Muscle layer of duodenum (tissue), 2 donors: ENCODE data around the gene C19orf44.
"Not testable (repeated sequence)": the region's sequence is repeated elsewhere in the genome, so short reads cannot be mapped to it uniquely, and the experiment has no call there.

Experiments
- H3K27ac ChIP-seq: one replicate; pipeline ENCODE4 v1.7.0; 2013; ENCODE audit warnings: mild to moderate bottlenecking, low read length
- H3K27me3 ChIP-seq: one replicate; pipeline ENCODE4 v1.7.0; 2013; ENCODE audit warnings: low read depth, mild to moderate bottlenecking, control low read depth, low read length
- H3K36me3 ChIP-seq, 2 donors: one replicate each; pipeline ENCODE4 v1.7.0; 2013; ENCODE audit warnings: low read length in 2 of 2, control low read depth in 1 of 2, mild to moderate bottlenecking in 1 of 2; ENCODE audit not compliant: insufficient read depth in 2 of 2, control insufficient read depth in 1 of 2
- H3K4me1 ChIP-seq, 2 donors: one replicate each; pipeline ENCODE4 v1.7.0; 2013; ENCODE audit warnings: low read length in 2 of 2, mild to moderate bottlenecking in 2 of 2, control low read depth in 1 of 2, moderate library complexity in 1 of 2; ENCODE audit not compliant: insufficient read depth in 2 of 2, control insufficient read depth in 1 of 2
- H3K4me3 ChIP-seq, 2 donors: one replicate each; pipeline ENCODE4 v1.7.0; 2013; ENCODE audit warnings: low read length in 2 of 2, low read depth in 1 of 2, mild to moderate bottlenecking in 1 of 2
- H3K9me3 ChIP-seq, 2 donors: one replicate each; pipeline ENCODE4 v1.7.0; 2013; ENCODE audit warnings: low read length in 2 of 2, control low read depth in 1 of 2, mild to moderate bottlenecking in 1 of 2; ENCODE audit not compliant: control insufficient read depth in 1 of 2
- donor health status: healthy.

The C19orf44 gene

DNA sequence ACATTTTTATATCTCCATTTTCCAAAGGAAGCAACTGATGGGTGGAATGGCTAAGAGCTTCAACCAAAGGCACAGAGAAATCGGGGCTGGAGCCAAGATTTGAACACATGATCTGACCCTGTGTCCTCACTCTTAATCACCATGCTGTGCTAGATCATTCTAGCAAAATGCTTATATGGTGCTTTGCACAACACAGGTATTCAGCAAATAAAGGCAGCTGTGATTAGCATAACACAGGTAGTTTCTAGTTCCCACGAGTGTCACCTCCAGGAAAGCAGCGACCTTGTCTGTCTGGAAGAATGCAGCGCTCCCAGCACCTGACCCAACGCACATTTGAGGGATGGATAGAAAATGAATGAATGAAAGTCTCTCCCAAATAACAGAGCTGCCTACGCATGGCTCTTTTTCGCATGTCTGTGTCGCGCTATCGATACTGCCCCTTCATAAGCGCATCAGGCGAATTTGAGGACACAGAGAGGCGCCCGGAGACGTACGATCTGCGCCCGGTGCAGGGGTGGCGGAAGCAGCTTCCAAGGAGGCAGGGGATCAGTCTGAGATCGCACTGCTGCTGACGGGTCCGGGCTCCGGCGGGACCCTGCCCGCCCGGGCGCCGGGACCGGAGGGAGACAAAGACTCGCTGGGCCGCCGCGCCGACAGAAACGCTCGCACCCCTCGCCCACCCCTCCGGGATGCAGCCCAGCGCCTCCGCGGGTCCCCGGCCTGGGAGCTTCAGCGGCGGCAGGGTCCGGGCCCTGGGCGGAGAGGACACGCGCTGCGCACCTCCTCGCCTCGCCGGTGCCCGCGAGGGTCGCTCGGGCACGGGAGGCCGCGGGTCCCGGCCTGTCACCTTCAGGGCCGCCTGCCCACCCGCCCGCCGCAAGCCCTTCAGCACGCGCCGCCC, 25.0 kb upstream of the C19orf44 start:
- no peaks in the 10 kb centered on the region for H3K36me3 ChIP-seq
- H3K4me1 ChIP-seq = peaks cover 6 to 24% of the 10 kb centered on the region in 2 donors
- H3K27ac ChIP-seq = peak overlapping the region; percentile 31
- no peaks in the 10 kb centered on the region for H3K9me3 ChIP-seq
- H3K4me3 ChIP-seq = peak overlapping the region; percentile 88 to 92
- H3K27me3 ChIP-seq = no peaks in the 10 kb centered on the region

DNA sequence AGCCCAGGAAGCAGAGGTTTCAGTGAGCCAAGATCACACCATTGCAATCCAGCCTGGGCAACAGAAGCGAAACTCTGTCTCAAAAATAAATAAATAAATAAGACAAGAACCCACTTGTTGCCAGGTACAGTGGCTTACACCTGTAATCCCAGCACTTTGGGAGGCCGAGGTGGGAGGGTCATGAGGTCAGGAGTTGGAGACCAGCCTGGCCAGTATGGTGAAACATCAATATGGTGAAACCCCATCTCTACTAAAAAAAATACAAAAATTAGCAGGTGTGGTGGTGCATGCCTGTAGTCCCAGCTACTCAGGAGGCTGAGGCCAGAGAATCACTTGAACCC, 23.7 kb upstream of the C19orf44 start:
- H3K9me3 ChIP-seq, H3K27me3 ChIP-seq, H3K36me3 ChIP-seq, H3K27ac ChIP-seq: not testable (repeated sequence)
- peaks cover 6 to 24% of the 10 kb centered on the region in 2 donors for H3K4me1 ChIP-seq
- H3K4me3 ChIP-seq = peak overlapping the region in 1 of 2 donors; percentile 92

GRCh38 chr19:16472992-16473391, 23.2 kb upstream of the C19orf44 start:
- Histone ChIP-seq H3K4me3 (no peak overlapping the region), H3K4me1 (peaks cover 6 to 20% of the 10 kb centered on the region in 2 donors), H3K27ac (no peak overlapping the region), H3K36me3 (no peaks in the 10 kb centered on the region), H3K27me3 (no peaks in the 10 kb centered on the region), H3K9me3 (no peaks in the 10 kb centered on the region)

DNA sequence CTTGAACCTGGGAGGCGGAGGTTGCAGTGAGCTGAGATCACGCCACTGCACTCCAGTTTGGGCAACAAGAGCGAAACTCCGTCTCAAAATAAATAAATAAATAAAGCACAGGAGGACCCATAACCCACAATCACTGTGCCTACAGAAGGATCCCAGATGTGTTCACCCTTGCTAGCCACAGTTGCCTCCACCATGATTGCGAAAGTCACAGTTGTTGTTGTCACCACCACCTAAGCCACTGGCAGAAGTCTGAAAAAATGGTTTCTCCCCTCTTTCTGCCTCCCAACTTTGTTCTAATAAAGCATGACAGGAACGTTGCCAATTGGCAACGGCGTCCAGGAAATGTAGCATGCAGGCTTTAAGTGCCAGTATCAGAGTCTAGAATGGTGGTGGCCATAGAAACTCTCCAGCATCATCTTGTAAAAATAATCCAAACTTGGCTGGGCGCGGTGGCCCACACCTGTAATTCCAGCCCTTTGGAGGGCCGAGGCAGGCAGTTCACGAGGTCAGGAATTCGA, 22.3 kb upstream of the C19orf44 start:
- no peak overlapping the region for H3K4me3 ChIP-seq
- no peaks in the 10 kb centered on the region for H3K36me3 ChIP-seq
- H3K27me3 ChIP-seq = no peaks in the 10 kb centered on the region
- no peaks in the 10 kb centered on the region for H3K9me3 ChIP-seq
- peaks cover 6 to 20% of the 10 kb centered on the region in 2 donors for H3K4me1 ChIP-seq
- H3K27ac ChIP-seq = no peak overlapping the region

DNA sequence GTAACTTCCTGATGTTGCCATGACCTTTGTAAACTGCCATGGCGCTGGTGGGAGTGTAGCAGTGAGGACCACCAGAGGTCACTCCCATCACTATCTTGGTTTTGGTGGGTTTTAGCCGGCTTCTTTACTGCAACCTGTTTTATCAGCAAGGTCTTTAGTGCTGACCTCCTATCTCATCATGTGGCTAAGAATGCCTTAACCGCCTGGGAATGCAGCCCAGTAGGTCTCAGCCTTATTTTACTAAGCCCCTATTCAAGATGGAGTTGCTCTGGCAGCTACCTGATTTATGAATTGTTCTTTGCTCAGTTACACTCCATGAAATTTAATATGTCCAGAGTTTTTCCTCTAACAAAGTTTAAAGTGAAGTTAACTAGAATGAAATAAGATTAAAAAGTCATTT, 19.8 kb upstream of the C19orf44 start:
- H3K9me3 ChIP-seq = no peaks in the 10 kb centered on the region
- no peaks in the 10 kb centered on the region for H3K4me1 ChIP-seq
- H3K27ac ChIP-seq = no peak overlapping the region
- no peaks in the 10 kb centered on the region for H3K36me3 ChIP-seq
- H3K27me3 ChIP-seq = no peaks in the 10 kb centered on the region
- no peak overlapping the region for H3K4me3 ChIP-seq

DNA sequence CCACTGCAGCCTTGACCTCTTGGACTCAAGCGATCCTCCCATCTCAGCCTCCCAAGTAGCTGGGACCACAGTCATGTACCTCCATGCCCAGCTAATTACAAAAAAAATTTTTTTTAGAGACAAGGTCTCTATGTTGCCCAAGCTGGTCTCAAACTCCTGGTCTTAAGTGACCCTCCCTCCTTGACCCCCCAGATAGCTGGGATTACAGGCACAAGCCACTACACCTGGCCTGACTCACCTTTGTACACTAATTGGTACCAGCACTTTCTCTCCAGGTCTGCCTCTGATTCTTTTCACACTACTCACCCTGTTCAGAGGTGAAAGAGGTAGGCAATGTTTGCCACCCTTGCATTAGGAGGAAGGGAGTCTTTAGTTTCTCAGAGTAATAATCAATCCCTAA, 18.9 kb upstream of the C19orf44 start:
- Histone ChIP-seq H3K36me3 (no peaks in the 10 kb centered on the region), H3K27ac (no peak overlapping the region), H3K27me3 (no peaks in the 10 kb centered on the region), H3K4me1 (no peaks in the 10 kb centered on the region), H3K4me3 (no peak overlapping the region), H3K9me3 (no peaks in the 10 kb centered on the region)

GRCh38 chr19:16482745-16483144, 13.4 kb upstream of the C19orf44 start:
- no peak overlapping the region for H3K27ac ChIP-seq
- H3K4me1 ChIP-seq = no peaks in the 10 kb centered on the region
- H3K36me3 ChIP-seq = no peaks in the 10 kb centered on the region
- no peaks in the 10 kb centered on the region for H3K27me3 ChIP-seq
- H3K9me3 ChIP-seq = no peaks in the 10 kb centered on the region
- no peak overlapping the region for H3K4me3 ChIP-seq

- H3K4me3 ChIP-seq, H3K4me1 ChIP-seq, H3K27me3 ChIP-seq, H3K9me3 ChIP-seq, H3K36me3 ChIP-seq, H3K27ac ChIP-seq: not testable (repeated sequence)
Measured at GRCh38 chr19:16486476-16486875, 9.7 kb upstream of the C19orf44 start.

DNA sequence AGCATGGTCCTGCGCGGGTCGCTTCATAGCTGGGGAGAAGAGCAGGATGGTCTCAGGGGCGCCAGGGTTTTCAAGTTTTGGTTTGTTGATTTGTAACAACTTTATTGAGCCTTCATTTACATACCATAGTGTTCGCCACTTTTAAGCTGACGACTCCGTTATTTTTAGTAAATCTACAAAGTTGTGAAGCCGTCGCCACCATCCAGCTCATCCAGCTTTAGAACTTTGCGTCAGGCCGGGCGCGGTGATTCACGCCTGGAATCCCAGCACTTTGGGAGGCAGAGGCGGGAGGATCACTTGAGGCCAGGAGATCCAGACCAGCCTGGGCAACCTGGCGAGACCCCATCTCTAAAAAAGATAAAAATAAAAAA, 404 bp downstream of the C19orf44 start:
- no peaks in the 10 kb centered on the region for H3K27me3 ChIP-seq
- peaks cover 0 to 9% of the 10 kb centered on the region in 2 donors for H3K36me3 ChIP-seq
- H3K4me3 ChIP-seq = peak overlapping the region; percentile 80 to 86
- peak overlapping the region; percentile 60 for H3K27ac ChIP-seq
- H3K4me1 ChIP-seq = peaks cover 3 to 14% of the 10 kb centered on the region in 2 donors
- H3K9me3 ChIP-seq = no peaks in the 10 kb centered on the region

DNA sequence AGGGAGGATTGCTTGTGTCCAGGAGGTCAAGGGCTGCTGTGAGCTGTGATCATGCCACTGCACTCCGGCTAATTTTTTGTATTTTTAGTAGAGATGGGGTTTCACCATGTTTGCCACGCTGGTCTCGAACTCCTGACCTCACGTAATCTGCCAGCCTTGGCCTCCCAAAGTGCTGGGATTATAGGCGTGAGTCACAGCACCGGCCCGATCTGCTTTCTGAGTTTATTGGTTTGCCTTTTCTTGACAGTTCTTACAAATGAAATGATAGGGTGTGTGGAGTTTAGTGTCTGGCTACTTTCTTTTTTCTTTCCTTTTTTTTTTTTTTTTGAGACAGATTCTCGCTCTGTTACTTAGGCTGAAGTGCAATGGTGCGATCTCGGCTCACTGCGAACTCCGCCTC, 848 bp downstream of the C19orf44 start:
- Histone ChIP-seq H3K27ac (no peak overlapping the region), H3K9me3 (no peaks in the 10 kb centered on the region), H3K4me1 (peaks cover 3 to 14% of the 10 kb centered on the region in 2 donors), H3K36me3 (peaks cover 0 to 9% of the 10 kb centered on the region in 2 donors), H3K4me3 (peak overlapping the region in 1 of 2 donors; percentile 86), H3K27me3 (no peaks in the 10 kb centered on the region)

GRCh38 chr19:16497837-16498236, 1.6 kb downstream of the C19orf44 start:
- Histone ChIP-seq H3K36me3 (peaks cover 0 to 14% of the 10 kb centered on the region in 2 donors), H3K27me3 (no peaks in the 10 kb centered on the region), H3K27ac (no peak overlapping the region), H3K4me1 (peaks cover 3 to 14% of the 10 kb centered on the region in 2 donors), H3K9me3 (no peaks in the 10 kb centered on the region), H3K4me3 (no peak overlapping the region)

- Histone ChIP-seq H3K36me3 (peaks cover 4 to 30% of the 10 kb centered on the region in 2 donors), H3K27me3 (no peaks in the 10 kb centered on the region), H3K4me1 (no peaks in the 10 kb centered on the region), H3K27ac (no peak overlapping the region), H3K4me3 (no peak overlapping the region), H3K9me3 (no peaks in the 10 kb centered on the region)
Measured at GRCh38 chr19:16504271-16504670, 8.1 kb downstream of the C19orf44 start.
